HG02623 (cell line): Measurements from ENCODE around the gene OR6B2.

Experiments used
- ATAC-seq: cut with Tn5 transposase; IDR thresholded peaks from one replicate; pipeline ENCODE4 v1.9.1; 2021; ENCODE audit warnings: moderate library complexity; ENCODE audit not compliant: unreplicated experiment

The OR6B2 gene

GRCh38 chr2:239983004-239983778 lies 47.0 kb downstream of the OR6B2 start:
- ATAC-seq, result no peak
